Adrenal gland (tissue), 12 donors: ENCODE data around the gene BZW2. TPM values are rescaled to one million over a fixed set of nuclear protein-coding genes. Genes with fewer than 3 reads are reported as not detected.

Experiments
- DNase-seq, 7 donors: peaks; one replicate each; pipeline ENCODE4 v3.0.0-alpha.2; 2019 to 2020
- H3K27ac ChIP-seq, 5 donors: fragments of 200-600 bp; sonication (generic) in 4 of 5; 1 replicate in 3 of 5; 2 replicates in 2 of 5; pipeline versions ENCODE4 v1.5.1 to v1.8.0; 2016 to 2020; ENCODE audit warnings: mild to moderate bottlenecking in 1 of 5
- H3K27me3 ChIP-seq: fragments of 200-600 bp; 2 replicates; pipeline ENCODE4 v1.8.0; 2021
- H3K36me3 ChIP-seq, 2 donors: fragments of 200-600 bp; replicated peaks in 1 of 2; 1 replicate in 1 of 2; 2 replicates in 1 of 2; pipeline versions ENCODE4 v1.5.1 to v1.8.0; 2018 to 2022
- H3K4me1 ChIP-seq, 2 donors: fragments of 200-600 bp; replicated peaks in 1 of 2; 1 replicate in 1 of 2; 2 replicates in 1 of 2; pipeline versions ENCODE4 v1.5.1 to v1.8.0; 2018 to 2021
- H3K4me3 ChIP-seq, 4 donors: fragments of 200-600 bp; sonication (generic) in 3 of 4; one replicate each; pipeline ENCODE4 v1.5.1; 2016 to 2018
- H3K9me3 ChIP-seq, 3 donors: fragments of 200-600 bp; sonication (generic) in 1 of 3; replicated peaks in 1 of 3; 1 replicate in 2 of 3; 2 replicates in 1 of 3; pipeline versions ENCODE4 v1.5.1 to v1.8.0; 2016 to 2021
- CTCF ChIP-seq, 6 experiments: fragments of 450-650 bp in 4 of 6; fragments of 200-600 bp in 2 of 6; sonication (generic) in 1 of 6; IDR thresholded peaks; 1 replicate in 5 of 6; 2 replicates in 1 of 6; pipeline versions ENCODE4 v1.5.1 to v1.8.0; 2016 to 2021; ENCODE audit warnings: antibody characterized with exemption in 6 of 6, mild to moderate bottlenecking in 2 of 6, moderate library complexity in 1 of 6
- POLR2A ChIP-seq, 2 donors: fragments of 450-650 bp; IDR thresholded peaks; one replicate each; pipeline ENCODE4 v1.6.1; 2017; ENCODE audit warnings: antibody characterized with exemption in 2 of 2, mild to moderate bottlenecking in 2 of 2, moderate library complexity in 1 of 2
- WGBS, 4 donors: extraction: QIAGEN DNeasy Blood & Tissue Kit in 2 of 4; methylation state at CpG; one replicate each; pipeline versions ENCODE4 v1.1.5 to v1.1.7; 2013 to 2017; 5-methylcytosine and 5-hydroxymethylcytosine counted together
- intact Hi-C, 2 donors: fragments of 100-400 bp; cut with DNase I; formaldehyde crosslinking; loops; one replicate each; pipeline versions ENCODE4 v1.14.1 to v1.15.0; 2022 to 2023
- polyA plus RNA-seq, 3 donors: library from polyadenylated mRNA; stranded (reverse); fragments of 200-250 nt in 2 of 3; fragments of 350-450 nt in 1 of 3; fragmentation: Illumina TruSeq in 1 of 3; extraction: RNeasy Lipid Tissue Mini Kit (QIAGEN cat#74804) in 1 of 3; gene quantifications; one replicate each; pipeline ENCODE4 v1.2.3, GENCODE V29; 2013 to 2014
- total RNA-seq, 9 donors: library from RNA; depleted of rRNA in 4 of 9; stranded (reverse); fragments of >200 nt in 4 of 9; fragments of 120-200 nt in 1 of 9; fragmentation: NEBNext Ultra II Directional in 1 of 9; extraction: Animal tissue kit (Norgen Biotek cat#: 25700) in 1 of 9; gene quantifications; one replicate each; pipeline versions ENCODE4 v1.1.0 to v1.2.4, GENCODE V29; 2013 to 2023
- donor health status: healthy with polysubstance abuse.
- donor health status: Bipolar disorder and iron deficiency.
- donor health status: DM: yes; HTN: yes; CAD: no.
- donor health status: DM: no; HTN: no; CAD: no.
- donor health status: DM: no; HTN: no; CAD: no.
- donor health status: DM: yes; HTN: yes; CAD: no.

BZW2 gene
- total and polyA plus RNA-seq, 12 donors = 11.1 to 46.5 (median 34.2) TPM

- TF ChIP-seq POLR2A (IDR thresholded peaks at IDR 0.05) (no peak), CTCF (IDR thresholded peaks at IDR 0.05) (no peak)
- Histone ChIP-seq H3K27me3 (no peaks in the 10 kb centered on the region), H3K4me3 (no peak overlapping the region), H3K9me3 (no peaks in the 10 kb centered on the region), H3K36me3 (peaks cover 0 to 4% of the 10 kb centered on the region in 2 donors), H3K4me1 (no peaks in the 10 kb centered on the region), H3K27ac (no peak overlapping the region)
- intact Hi-C loops = no loop called here
- WGBS, 4 donors = 69 to 79% (median 76%) methylated on average over 2 of the region's 2 CpGs
- no peak for DNase-seq
These were observed 39.0 kb downstream of the BZW2 start for GRCh38 chr7:16684935-16685334.

- Histone ChIP-seq H3K36me3 (peaks cover 0 to 4% of the 10 kb centered on the region in 2 donors), H3K27me3 (no peaks in the 10 kb centered on the region), H3K27ac (no peak overlapping the region), H3K4me1 (no peaks in the 10 kb centered on the region), H3K4me3 (no peak overlapping the region), H3K9me3 (no peaks in the 10 kb centered on the region)
- intact Hi-C loops = no loop called here
- TF ChIP-seq POLR2A (IDR thresholded peaks at IDR 0.05) = no peak
- no peak for TF ChIP-seq CTCF (IDR thresholded peaks at IDR 0.05)
- DNase-seq = no peak
- 91 to 96% (median 96%) methylated on average over 2 of the region's 2 CpGs for WGBS, 4 donors
These were observed 39.6 kb downstream of the BZW2 start for GRCh38 chr7:16685535-16685934.

- TF ChIP-seq CTCF (IDR thresholded peaks at IDR 0.05) = no peak
- no peak for TF ChIP-seq POLR2A (IDR thresholded peaks at IDR 0.05)
- Histone ChIP-seq H3K27ac (no peak overlapping the region), H3K27me3 (no peaks in the 10 kb centered on the region), H3K9me3 (no peaks in the 10 kb centered on the region), H3K36me3 (no peaks in the 10 kb centered on the region), H3K4me3 (no peak overlapping the region), H3K4me1 (no peaks in the 10 kb centered on the region)
- no peak for DNase-seq
- intact Hi-C loops = no loop called here
- WGBS, 4 donors = 95 to 100% (median 96%) methylated on average over 2 of the region's 2 CpGs
These were observed 42.3 kb downstream of the BZW2 start for GRCh38 chr7:16688249-16688648.

- Histone ChIP-seq H3K36me3 (no peaks in the 10 kb centered on the region), H3K4me3 (no peak overlapping the region), H3K27ac (no peak overlapping the region), H3K4me1 (no peaks in the 10 kb centered on the region), H3K9me3 (no peaks in the 10 kb centered on the region), H3K27me3 (no peaks in the 10 kb centered on the region)
- TF ChIP-seq POLR2A (IDR thresholded peaks at IDR 0.05) = no peak
- no peak for TF ChIP-seq CTCF (IDR thresholded peaks at IDR 0.05)
- intact Hi-C loops = loop anchor here in 1 of 2 donors (10.0 kb wide), 1 partner anchor 224 kb away; no protein-coding TSS in a partner anchor
- DNase-seq = no peak
- whole genome bisulfite sequencing, 4 donors = 89 to 94% (median 91%) methylated on average over 4 of the region's 4 CpGs
These were observed 45.3 kb downstream of the BZW2 start for GRCh38 chr7:16691241-16691640.
